GM13977 (cell line): ENCODE measurements around the gene ERP29.
A peak's percentile ranks its signal among the peaks of the same experiment; 100 is the strongest.

Experiments
- DNase-seq: peaks from one replicate; pipeline ENCODE4 v3.0.0; 2012; ENCODE audit warnings: low spot score
- in situ Hi-C: fragments of 300-500 bp; cut with MboI; formaldehyde crosslinking; loops from one replicate; pipeline ENCODE4 v1.12.0; 2022; ENCODE audit warnings: low sequenced_read_pairs, low pct_unique_long_range_greater_than_20kb, mixed read lengths, inconsistent platforms; ENCODE audit not compliant: unreplicated experiment
- TF ChIP-seq, protein P1 (sequence below): IDR thresholded peaks from 2 replicates; pipeline ENCODE4 v1.5.1; 2012; ENCODE audit warnings: mild to moderate bottlenecking, control low read depth; ENCODE audit not compliant: insufficient read depth; ENCODE audit errors: extremely low read depth, missing control alignments

Gene ERP29

GRCh38 chr12:112012775-112013600 lies at the start of gene ERP29, which contains the start of gene TMEM116:
Gene ERP29, plus strand, starts transcription at chr12:112013426. Its CDS starts 40 bp downstream, at chr12:112013466.
Gene TMEM116, minus strand, starts transcription at chr12:112013165. Its CDS starts 7,895 bp downstream, at chr12:112005270.
- in situ Hi-C loops, result no loop called here
- peak; percentile 99 for DNase-seq
- TF ChIP-seq, protein P1, sequence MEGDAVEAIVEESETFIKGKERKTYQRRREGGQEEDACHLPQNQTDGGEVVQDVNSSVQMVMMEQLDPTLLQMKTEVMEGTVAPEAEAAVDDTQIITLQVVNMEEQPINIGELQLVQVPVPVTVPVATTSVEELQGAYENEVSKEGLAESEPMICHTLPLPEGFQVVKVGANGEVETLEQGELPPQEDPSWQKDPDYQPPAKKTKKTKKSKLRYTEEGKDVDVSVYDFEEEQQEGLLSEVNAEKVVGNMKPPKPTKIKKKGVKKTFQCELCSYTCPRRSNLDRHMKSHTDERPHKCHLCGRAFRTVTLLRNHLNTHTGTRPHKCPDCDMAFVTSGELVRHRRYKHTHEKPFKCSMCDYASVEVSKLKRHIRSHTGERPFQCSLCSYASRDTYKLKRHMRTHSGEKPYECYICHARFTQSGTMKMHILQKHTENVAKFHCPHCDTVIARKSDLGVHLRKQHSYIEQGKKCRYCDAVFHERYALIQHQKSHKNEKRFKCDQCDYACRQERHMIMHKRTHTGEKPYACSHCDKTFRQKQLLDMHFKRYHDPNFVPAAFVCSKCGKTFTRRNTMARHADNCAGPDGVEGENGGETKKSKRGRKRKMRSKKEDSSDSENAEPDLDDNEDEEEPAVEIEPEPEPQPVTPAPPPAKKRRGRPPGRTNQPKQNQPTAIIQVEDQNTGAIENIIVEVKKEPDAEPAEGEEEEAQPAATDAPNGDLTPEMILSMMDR, result peak; percentile 42

DNA sequence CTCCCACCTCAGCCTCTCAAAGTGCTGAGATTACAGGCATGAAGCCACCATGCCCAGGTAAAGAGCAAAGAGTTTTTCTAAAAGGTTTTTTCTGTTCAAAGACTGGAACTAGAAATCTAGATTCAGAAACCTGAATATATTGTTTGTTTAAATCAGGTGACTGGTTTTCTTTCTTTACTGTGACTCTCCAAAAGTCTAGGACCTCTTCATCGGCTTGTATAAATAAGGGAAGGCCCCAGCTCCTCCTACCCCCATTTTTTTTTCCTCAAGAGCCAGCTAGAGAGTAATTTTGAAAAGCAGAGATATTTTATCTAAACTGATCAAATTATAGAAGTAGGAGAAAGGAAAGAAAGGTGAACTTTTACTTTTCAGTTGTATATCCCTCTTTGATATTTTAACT lies 48.3 kb upstream of the ERP29 start:
- in situ Hi-C loops, result no loop called here
- TF ChIP-seq, protein P1, result no peak
- no peak for DNase-seq

DNA sequence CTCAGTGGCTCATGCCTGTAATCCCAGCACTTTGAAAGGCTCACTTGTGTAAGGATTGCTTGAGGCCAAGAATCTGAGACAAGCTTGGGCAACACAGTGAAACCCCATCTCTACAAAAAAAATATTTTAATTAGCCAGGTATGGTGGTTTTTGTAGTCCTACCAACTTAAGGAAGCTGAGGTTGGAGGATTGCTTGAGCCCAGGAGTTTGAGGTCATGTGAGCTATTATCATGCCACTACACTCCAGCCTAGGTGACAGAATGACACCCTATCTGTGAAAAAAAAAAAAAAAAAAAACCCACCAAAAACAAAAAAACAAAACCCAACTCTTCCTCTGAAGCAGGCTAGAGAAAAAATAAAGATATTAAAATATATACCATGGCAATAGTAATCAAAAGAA lies 41.4 kb upstream of the ERP29 start:
- no peak for DNase-seq
- TF ChIP-seq, protein P1, result no peak
- in situ Hi-C loops, result no loop called here

DNA sequence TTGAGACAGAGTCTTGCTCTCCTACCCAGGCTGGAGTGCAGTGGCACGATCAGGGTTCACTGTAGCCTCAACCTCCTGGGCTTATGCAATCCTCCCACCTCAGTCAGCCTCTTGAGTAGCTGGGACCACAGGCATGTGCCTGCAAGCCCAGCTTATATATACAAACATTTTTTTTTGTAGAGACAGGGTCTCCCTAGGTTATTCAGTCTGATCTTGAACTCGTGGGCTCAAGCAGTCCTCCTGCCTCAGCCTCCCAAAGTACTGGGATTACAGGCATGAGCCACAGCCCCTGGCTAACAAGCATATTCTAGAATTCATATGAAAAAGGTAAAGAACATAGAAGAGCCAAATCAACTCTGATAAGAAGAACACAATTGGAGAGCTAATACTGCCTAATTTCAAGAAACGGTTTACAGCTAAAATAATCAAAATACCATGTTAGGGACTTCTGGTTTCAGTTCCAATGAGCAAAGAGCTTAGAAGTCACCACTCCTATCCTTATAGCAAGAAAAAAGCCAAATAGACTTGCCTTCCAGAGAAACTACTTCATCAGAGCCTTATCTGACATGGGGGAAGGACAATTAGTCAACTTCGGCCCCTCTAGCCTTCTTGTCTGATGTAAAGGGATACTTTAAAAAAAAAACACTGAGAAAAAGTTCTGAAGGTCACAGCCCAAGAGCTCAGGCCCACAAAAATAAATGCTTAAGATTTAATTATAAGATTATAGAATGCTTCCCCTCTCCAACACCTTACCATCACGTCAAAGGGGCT lies 37.9 kb upstream of the ERP29 start:
- in situ Hi-C loops, result no loop called here
- DNase-seq, result no peak
- TF ChIP-seq, protein P1, result no peak

GRCh38 chr12:111976291-111976690 lies 36.9 kb upstream of the ERP29 start:
- TF ChIP-seq, protein P1, result no peak
- DNase-seq, result no peak
- in situ Hi-C loops, result no loop called here

- TF ChIP-seq, protein P1, result no peak
- in situ Hi-C loops, result no loop called here
- DNase-seq, result no peak
Measured at GRCh38 chr12:111976860-111977259, 36.4 kb upstream of the ERP29 start.
